ENCODE measurements around the gene HS1BP3. TPM values are rescaled to one million over a fixed set of nuclear protein-coding genes. Genes with fewer than 3 reads are reported as not detected.

The HS1BP3 gene
- total RNA-seq, 1 donor from 2014 or later, result 20.1 TPM

DNA sequence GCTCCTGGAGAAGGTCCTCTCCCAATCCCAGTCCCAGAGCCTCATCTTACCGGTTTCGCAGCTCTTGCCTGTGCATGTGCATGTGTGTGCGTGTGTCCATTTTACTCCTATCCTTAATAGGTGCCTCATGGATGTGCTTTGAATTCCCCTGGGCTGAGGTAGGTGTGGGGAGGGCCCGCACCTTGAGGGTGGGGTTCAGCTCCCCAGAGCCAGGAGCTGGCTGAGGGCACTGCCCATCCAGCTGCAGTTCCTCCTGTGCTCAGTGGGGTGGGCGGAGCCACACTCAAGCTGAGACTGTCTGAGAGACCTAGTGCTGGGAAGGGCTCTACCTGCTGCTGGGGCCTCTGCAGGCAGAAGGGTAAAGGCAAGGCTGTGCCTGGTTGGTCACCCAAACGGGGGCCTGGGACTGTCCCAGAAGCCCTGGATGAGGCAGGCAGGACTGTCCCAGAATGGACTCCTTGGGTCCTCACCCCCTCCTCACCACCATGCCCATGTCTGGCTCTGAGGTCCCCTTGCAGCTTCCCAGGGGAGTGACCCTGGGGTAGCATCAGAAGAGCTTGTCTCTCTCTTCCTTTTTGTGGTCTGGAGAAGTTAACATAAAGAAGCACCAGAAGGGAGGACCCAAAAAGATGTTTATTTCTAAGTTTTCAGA is 24.9 kb upstream of the HS1BP3 start:
- ATAC-seq (peak; percentile 82), DNase-seq (ENCODE audit: low spot score) (peak; percentile 75)

DNA sequence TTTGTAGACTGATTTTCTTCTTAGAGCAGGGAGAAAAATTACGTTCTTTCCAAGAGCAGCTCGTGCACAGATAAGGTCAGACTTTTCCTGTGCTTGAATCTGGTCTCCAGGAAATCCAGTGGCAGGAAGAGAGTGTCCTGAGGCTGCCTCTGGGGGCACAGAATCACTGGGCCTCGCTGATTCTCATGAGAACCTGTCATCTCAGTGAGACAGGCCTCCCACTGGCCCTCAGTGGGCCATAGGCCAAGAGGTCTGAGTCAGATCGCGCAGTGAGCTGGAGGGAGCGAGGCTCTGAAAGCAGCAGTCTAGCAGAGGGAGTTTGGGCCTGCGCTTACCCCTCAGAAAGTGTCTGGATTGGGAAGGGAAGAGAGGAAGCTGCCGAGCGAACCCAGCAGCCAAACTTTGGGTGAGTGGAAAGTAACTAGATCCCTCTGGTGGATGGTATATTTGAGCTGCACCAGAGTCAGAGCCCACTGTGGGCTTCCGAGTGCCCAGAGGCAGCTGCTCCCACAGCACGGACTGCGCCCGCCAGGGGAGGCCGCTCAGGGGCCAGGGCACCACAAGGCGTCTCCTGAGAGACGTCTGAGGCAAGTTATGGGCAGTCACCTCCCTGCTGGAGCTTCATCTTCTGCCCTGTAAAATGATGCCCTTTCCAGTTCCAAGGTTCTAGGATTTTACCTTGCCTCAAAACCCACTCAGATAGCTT is 24.2 kb upstream of the HS1BP3 start:
- ATAC-seq (peak; percentile 6), DNase-seq (ENCODE audit: low spot score) (no peak)

GRCh38 chr2:20674309-20674965 is 23.5 kb upstream of the HS1BP3 start:
- DNase-seq (ENCODE audit: low spot score) (no peak), ATAC-seq (no peak)

DNA sequence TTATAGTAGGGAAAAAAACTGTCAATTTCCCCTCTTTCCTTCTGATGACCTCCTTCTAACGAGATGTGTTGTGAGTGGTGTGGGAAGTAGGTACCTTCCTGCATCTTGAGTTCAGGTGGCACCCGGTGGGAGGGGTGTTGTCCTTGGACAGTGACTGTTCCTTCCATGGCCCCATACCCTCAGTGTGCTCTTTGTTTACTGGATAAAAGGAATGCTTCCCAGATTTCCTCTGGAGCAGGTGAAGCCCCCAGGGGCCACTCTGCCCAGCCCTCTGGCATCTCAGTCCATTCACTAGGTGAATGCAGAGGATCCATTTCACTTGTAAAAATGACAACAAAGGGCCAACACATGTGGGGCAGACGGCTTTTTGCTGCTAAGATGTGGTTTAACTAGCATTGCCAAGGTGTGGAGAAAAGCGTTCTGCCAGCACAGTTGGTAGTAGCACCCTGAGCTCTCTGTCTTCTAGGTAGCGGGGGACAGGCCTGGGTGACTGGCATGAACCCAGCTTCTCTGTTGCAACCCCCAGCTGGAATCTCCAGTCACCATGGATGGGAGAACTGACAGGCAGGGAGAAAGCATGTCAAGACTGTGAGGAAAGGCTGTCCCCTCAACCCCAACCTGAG is 22.9 kb upstream of the HS1BP3 start:
- ATAC-seq, result no peak
- no peak for DNase-seq (ENCODE audit: low spot score)

GRCh38 chr2:20672201-20672951 is 21.5 kb upstream of the HS1BP3 start:
- ATAC-seq (no peak), DNase-seq (ENCODE audit: low spot score) (no peak)

DNA sequence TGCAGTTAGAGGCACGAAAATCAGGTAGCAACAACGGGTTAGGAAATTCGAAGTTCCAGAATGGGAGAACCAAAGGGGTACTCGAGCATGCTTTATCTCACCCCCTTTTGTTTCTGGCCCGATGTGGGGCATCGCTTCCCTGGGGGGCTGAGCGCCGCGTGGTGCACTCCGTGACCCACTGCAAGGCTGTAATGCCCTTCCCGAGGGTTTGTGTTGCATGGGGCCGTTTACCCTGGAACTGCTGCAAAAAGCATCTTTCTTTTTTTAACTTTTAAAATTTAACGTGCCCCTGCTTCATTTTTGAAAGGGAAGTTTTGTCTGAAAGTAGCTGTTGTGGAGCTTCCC is 20.8 kb upstream of the HS1BP3 start:
- DNase-seq (ENCODE audit: low spot score), result no peak
- no peak for ATAC-seq

GRCh38 chr2:20671036-20671735 is 20.3 kb upstream of the HS1BP3 start:
- DNase-seq (ENCODE audit: low spot score) (no peak), ATAC-seq (no peak)

DNA sequence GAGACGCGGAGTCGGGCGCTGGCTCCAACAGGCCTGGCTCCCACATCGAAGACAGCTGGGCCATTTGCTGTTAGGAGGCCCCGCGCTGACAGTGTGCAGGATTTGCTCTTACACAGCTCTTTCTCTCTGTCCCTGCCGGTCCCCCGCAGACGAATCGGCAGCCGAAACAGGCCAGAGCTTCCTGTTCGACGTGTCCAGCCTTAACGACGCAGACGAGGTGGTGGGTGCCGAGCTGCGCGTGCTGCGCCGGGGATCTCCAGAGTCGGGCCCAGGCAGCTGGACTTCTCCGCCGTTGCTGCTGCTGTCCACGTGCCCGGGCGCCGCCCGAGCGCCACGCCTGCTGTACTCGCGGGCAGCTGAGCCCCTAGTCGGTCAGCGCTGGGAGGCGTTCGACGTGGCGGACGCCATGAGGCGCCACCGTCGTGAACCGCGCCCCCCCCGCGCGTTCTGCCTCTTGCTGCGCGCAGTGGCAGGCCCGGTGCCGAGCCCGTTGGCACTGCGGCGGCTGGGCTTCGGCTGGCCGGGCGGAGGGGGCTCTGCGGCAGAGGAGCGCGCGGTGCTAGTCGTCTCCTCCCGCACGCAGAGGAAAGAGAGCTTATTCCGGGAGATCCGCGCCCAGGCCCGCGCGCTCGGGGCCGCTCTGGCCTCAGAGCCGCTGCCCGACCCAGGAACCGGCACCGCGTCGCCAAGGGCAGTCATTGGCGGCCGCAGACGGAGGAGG is 19.6 kb upstream of the HS1BP3 start:
- no peak for ATAC-seq
- DNase-seq (ENCODE audit: low spot score), result no peak

DNA sequence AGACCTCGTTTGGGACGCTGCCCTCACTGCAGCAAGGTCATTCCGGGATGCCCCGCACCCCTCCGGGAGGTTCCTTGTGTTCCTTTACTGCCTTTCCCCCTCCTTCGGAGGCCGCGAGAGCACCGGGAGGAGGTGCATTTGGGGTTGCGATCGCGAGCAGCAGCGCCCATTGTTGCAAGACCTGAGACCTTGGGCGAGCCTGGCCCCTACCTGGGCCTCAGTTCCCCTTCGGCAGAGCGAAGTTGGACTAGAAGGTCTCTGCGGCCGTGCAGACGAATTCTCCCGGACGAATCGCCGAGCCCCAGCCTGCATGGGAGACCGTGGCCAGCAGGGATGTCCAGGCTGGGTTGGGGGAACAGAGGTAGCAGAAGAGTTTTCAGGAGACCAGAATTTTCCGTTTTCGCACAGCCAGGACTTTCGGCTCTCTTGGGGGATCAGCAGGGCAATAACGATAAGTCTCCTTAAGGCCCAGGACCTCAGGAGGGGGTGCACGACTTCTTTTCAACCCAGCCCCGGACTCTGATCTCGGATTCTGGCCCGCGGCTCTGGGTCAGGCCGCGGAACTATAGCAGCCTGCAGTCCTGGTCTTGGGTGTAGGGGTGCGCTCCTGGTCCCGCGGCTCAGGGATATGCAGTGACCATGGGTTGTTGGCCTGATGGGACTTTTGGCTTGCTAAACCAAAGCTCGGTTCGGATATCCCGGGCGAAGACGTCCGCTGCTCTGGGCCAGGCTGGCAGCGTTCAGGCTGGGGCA is 18.8 kb upstream of the HS1BP3 start:
- no peak for DNase-seq (ENCODE audit: low spot score)
- no peak for ATAC-seq

DNA sequence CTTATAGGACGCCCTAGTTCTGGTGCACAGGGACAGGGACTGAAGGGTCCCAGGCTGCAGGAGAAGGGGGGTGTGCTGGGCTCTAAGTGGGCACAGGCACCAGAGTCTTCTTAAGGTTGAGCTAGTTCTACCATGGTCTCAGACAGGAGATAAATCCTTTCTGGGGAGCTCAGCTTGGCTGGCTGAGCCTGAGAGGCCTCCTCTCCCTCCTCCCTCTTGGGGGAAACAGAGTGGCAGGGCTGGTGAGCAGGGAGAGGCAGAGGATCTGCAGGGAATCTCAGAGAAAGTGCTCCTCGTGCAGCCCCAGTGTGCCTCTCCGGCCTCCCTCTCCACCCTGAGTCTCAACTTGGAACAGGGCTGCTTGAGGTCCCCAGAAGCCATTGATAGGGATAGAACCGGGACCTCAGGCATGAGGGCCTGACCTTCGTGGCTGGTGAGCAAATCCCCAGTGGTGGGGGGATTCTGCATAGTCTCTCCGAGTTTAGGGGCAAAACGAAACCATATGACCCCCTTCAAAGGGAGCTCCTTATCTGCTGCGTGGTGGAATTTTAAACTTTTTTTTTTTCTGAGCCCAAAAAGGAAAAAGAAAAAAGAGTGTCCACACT is 18.1 kb upstream of the HS1BP3 start:
- no peak for ATAC-seq
- DNase-seq (ENCODE audit: low spot score), result no peak

- ATAC-seq, result no peak
- DNase-seq (ENCODE audit: low spot score), result no peak
Observed at GRCh38 chr2:20668451-20668850, 17.6 kb upstream of the HS1BP3 start.

DNA sequence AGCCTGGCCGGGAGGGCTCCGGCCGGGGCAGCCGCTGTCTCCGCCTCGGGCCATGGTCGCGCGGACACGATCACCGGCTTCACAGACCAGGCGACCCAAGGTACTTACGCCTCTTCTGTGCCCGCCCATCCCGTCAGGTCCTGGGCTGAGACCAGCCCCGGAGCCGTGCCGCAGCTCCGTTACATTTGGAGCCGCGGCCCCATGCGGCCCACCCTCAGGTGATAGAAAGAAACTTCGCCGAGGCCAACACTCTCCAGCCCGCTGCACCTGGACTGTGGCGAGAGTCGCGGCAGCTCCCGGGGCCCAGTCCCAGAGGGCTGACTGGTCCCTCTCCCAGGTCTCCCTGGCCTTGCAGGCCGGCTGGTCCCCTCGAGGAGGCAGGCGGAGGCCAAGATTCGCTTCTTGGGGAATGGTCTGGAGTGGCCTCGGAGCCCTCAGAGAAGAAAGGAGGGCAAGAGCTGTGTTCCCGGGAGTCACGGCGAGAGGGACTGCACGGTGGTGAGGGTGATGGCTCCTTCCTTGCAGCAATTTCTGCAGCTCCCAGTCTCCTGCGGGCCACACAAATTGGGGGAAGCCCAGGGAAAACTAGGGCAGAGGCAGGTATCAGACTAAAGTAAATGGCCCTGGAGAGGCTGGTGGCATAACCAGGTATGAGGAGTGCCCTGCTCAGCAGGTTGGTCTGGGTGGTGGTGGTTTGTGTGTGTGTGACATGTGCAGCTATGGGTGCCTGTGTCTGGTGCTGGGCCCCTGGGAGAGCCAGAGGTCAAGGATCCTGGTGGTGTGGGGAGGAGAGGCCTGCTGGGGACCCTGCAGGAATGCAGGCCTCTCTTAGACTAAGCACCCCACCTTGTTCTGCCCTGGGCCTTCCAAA is 16.9 kb upstream of the HS1BP3 start:
- peak; percentile 51 for DNase-seq (ENCODE audit: low spot score)
- peak; percentile 28 for ATAC-seq

DNA sequence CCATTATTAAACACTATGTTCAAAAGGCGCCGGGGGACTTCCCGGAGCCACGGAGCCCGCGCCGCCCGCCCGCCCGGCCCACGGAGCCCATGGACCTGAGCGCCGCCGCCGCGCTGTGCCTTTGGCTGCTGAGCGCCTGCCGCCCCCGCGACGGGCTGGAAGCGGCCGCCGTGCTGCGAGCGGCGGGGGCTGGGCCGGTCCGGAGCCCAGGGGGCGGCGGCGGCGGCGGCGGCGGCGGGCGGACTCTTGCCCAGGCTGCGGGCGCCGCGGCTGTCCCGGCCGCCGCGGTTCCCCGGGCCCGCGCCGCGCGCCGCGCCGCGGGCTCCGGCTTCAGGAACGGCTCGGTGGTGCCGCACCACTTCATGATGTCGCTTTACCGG is 16.2 kb upstream of the HS1BP3 start:
- no peak for DNase-seq (ENCODE audit: low spot score)
- peak; percentile 42 for ATAC-seq

GRCh38 chr2:20666304-20667150 is 15.6 kb upstream of the HS1BP3 start, which contains the start of gene GDF7:
Gene GDF7, plus strand, starts transcription at chr2:20667144. Its CDS starts 96 bp downstream, at chr2:20667240.
- DNase-seq (ENCODE audit: low spot score), result peak; percentile 82
- ATAC-seq, result peak; percentile 73

- no peak for ATAC-seq
- no peak for DNase-seq (ENCODE audit: low spot score)
Observed at GRCh38 chr2:20666005-20666303, 15.1 kb upstream of the HS1BP3 start.

DNA sequence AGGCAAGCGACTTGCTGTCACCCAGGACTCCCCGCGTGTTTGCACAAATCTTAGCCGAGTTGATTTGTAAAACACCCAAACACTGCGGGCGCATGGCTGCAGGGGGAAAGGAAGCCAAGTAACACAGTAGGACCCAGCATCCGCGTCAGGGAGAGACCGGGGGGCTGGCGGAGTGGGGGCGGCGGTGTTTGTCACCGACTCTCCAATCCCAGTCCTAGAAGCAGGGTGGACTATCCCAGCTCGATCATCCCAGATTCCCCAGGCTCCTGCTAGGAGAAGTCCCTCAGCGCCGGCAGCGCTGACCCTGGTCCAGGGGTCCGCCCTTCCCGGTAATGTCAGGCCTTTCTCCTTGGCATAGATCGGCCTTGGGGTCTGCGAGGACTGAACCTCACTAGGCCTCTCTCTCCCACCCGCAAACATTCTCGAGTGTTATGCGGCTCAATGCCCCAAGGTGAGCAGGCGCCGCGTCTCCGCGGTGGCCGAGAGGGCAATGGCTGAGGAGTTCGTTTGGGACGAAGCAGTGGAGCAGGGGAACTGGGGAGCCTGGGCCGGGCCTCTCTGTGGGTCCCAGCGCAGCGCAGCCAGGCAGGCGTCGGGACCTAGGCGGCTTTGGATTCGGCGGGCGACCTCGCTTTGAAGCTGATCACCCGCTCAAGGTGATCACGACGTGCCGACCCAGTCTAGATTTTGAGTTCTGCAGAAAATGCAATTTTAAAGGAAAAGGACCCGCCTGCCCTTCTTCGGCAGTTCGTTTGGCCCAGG is 14.5 kb upstream of the HS1BP3 start:
- ATAC-seq, result no peak
- DNase-seq (ENCODE audit: low spot score), result peak; percentile 44

Measured in left lobe of liver (tissue), 2 donors.